MM.1S (cell line): Measurements from ENCODE around the gene GPC3.

Source experiments
- CTCF ChIP-seq: fragments of 300-600 bp; sonication (generic); IDR thresholded peaks from 2 replicates; pipeline ENCODE4 v1.5.1; 2016; ENCODE audit warnings: antibody characterized with exemption, low read length, mixed read lengths
- EZH2 ChIP-seq: fragments of 300-600 bp; sonication (generic); optimal IDR thresholded peaks from 2 replicates; pipeline ENCODE3; 2017; ENCODE audit warnings: low read depth, mild to moderate bottlenecking, antibody characterized with exemption, low read length, mixed read lengths
- EZH2phosphoT487 ChIP-seq: fragments of 300-600 bp; sonication (generic); IDR thresholded peaks from 2 replicates; pipeline ENCODE4 v1.6.1; 2018; ENCODE audit warnings: antibody characterized with exemption, low read length

DNA sequence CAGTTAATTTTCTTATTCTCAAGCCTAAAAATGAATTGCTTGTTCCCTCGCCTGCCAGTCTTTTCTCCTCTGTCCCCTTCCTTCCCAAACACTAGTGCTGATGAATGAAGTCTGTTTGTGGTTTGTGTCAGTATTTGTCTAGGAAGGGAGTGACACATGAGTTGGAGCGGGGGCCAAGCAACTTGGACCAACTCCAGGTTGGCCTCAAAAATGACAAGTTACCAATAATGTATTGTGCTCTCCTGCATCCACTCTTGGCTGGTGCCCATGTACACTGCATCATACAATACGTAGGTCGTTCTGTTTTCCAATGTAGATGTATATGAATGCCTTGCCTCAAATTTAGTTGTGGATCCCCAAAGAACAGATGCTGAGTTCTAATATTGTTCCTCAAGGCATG is 347.1 kb downstream of the GPC3 start:
- no peak for TF ChIP-seq EZH2phosphoT487
- no peak for TF ChIP-seq CTCF
- TF ChIP-seq EZH2, result no peak
